Omental fat pad (tissue), 4 donors: Measurements from ENCODE around the gene MPZL3. TPM values are rescaled to one million over a fixed set of nuclear protein-coding genes. Genes with fewer than 3 reads are reported as not detected.

ENCODE experiments used
- ATAC-seq: fragments of 150-250 bp; one replicate; pipeline ENCODE4 v1.9.1; 2016; ENCODE audit warnings: mild to moderate bottlenecking, moderate library complexity; ENCODE audit not compliant: low FRiP score
- DNase-seq: peaks from one replicate; pipeline ENCODE4 v3.0.0-alpha.2; 2019; ENCODE audit warnings: low spot score
- CTCF ChIP-seq, 3 donors: fragments of 450-650 bp; IDR thresholded peaks; one replicate each; pipeline ENCODE4 v1.5.1; 2016 to 2017; ENCODE audit warnings: antibody characterized with exemption in 3 of 3, mild to moderate bottlenecking in 3 of 3, moderate library complexity in 2 of 3
- total RNA-seq, 4 donors: library from RNA; depleted of rRNA; stranded (reverse); fragments of >200 nt; gene quantifications; one replicate each; pipeline ENCODE4 v1.1.0, GENCODE V29; 2016

MPZL3 gene
- total RNA-seq, 4 donors from 2014 or later = 1.3 to 2.5 (median 2.4) TPM

- no peak for DNase-seq
- TF ChIP-seq CTCF (IDR thresholded peaks at IDR 0.05) = no peak
Measured at GRCh38 chr11:118201966-118202365, 50.2 kb downstream of the MPZL3 start.

GRCh38 chr11:118200901-118201680, 51.1 kb downstream of the MPZL3 start:
- DNase-seq = no peak
- no peak for ATAC-seq
- no peak for TF ChIP-seq CTCF (IDR thresholded peaks at IDR 0.05)

More at GRCh38 chr11:118201966-118202365, 50.2 kb downstream of the MPZL3 start:
- ATAC-seq = no peak

GRCh38 chr11:118200497-118200896, 51.7 kb downstream of the MPZL3 start:
- TF ChIP-seq CTCF (IDR thresholded peaks at IDR 0.05) = no peak
- DNase-seq (no peak), ATAC-seq (no peak)

- no peak for ATAC-seq
- TF ChIP-seq CTCF (IDR thresholded peaks at IDR 0.05) = no peak
- DNase-seq = no peak
Measured at GRCh38 chr11:118199135-118199534, 53.0 kb downstream of the MPZL3 start.

- DNase-seq = peak; percentile 63
- peak in 1 of 3 donors; percentile 62 for TF ChIP-seq CTCF (IDR thresholded peaks at IDR 0.05)
- no peak for ATAC-seq
Measured at GRCh38 chr11:118198370-118198769, 53.8 kb downstream of the MPZL3 start.

- no peak for TF ChIP-seq CTCF (IDR thresholded peaks at IDR 0.05)
- DNase-seq (peak; percentile 38), ATAC-seq (peak; percentile 82)
Measured at GRCh38 chr11:118194835-118195627, 57.1 kb downstream of the MPZL3 start.
